BJ (cell line): Measurements from ENCODE around the gene FRMD3. TPM values are rescaled to one million over a fixed set of nuclear protein-coding genes. Genes with fewer than 3 reads are reported as not detected.

ENCODE experiments used
- CTCF ChIA-PET: fragments of 350-600 bp; formaldehyde crosslinking; extraction: SDS; loops from one replicate; lab custom pipeline; 2021; ENCODE audit warnings: antibody characterized with exemption, inconsistent platforms; lab: Yijun Ruan, JAX
- POLR2A ChIA-PET: fragments of 300-600 bp; sonication (Branson Sonifier 250); formaldehyde crosslinking; extraction: SDS; loops from one replicate; lab custom pipeline; 2021; ENCODE audit warnings: antibody characterized with exemption; lab: Charles Lee
- DNase-seq: peaks from one replicate; pipeline ENCODE4 v3.0.0-alpha.2; 2011; ENCODE audit warnings: low read depth
- H3K27me3 ChIP-seq: 2 replicates; pipeline ENCODE4 v1.6.0; 2011; ENCODE audit warnings: low read length; ENCODE audit not compliant: control insufficient read depth, insufficient read depth
- H3K36me3 ChIP-seq: 2 replicates; pipeline ENCODE4 v1.5.1; 2011; ENCODE audit warnings: low read length; ENCODE audit not compliant: control insufficient read depth, insufficient read depth
- H3K4me3 ChIP-seq: 2 replicates; pipeline ENCODE4 v1.5.1; 2011; ENCODE audit warnings: low read depth, mild to moderate bottlenecking, control low read depth, low read length
- CTCF ChIP-seq: IDR thresholded peaks from 2 replicates; pipeline ENCODE4 v1.5.1; 2011; ENCODE audit warnings: low read depth, mild to moderate bottlenecking, control low read depth, inconsistent platforms, low read length, moderate library complexity; ENCODE audit not compliant: insufficient read depth
- polyA plus RNA-seq: library from polyadenylated mRNA; depleted of rRNA; stranded (reverse); fragments of >200 nt; gene quantifications from 2 replicates; pipeline ENCODE4 v1.2.3, GENCODE V29; 2011

Gene FRMD3
- polyA plus RNA-seq, 1 experiment: 0.10 TPM

DNA sequence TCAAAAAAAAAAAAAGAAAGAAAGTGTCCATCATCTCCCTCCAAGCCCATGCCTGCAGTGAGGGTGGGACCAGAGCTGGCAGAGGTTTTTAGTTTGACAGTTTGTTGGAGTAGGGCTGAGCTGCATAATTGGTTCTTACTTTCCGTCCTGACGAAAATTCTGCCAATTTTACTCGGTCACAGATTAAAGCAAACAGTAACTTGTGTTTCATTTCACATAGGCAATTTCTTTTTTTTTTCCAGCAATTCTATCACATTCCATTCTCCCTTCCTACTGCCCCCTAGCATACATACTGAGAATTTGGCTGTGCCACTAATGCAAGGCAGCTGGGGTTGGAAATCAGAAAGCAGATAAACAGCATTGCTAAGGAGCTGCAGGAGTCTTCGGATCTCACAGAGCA, 132.4 kb downstream of the FRMD3 start:
- no peak for DNase-seq

GRCh38 chr9:83403527-83404238, 134.5 kb downstream of the FRMD3 start:
- ChIA-PET POLR2A (no interaction called here), CTCF (no interaction called here)
- DNase-seq: peak; percentile 25
- Histone ChIP-seq H3K36me3 (no peaks in the 10 kb centered on the region), H3K4me3 (no peak overlapping the region), H3K27me3 (no peaks in the 10 kb centered on the region)
- TF ChIP-seq CTCF: no peak

More for the DNA sequence above, 132.4 kb downstream of the FRMD3 start:
- no peak for TF ChIP-seq CTCF
- no peak overlapping the region for H3K4me3 ChIP-seq
- no peaks in the 10 kb centered on the region for H3K27me3 ChIP-seq
- ChIA-PET CTCF (interaction anchor here (1.1 kb wide), 1 partner anchor 12 kb away, joined by 4 read pairs; no protein-coding TSS in a partner anchor), POLR2A (no interaction called here)
- H3K36me3 ChIP-seq: no peaks in the 10 kb centered on the region

- ChIA-PET CTCF (no interaction called here), POLR2A (no interaction called here)
- Histone ChIP-seq H3K36me3 (no peaks in the 10 kb centered on the region), H3K4me3 (no peak overlapping the region), H3K27me3 (no peaks in the 10 kb centered on the region)
- no peak for DNase-seq
- no peak for TF ChIP-seq CTCF
Measured at GRCh38 chr9:83401328-83401900, 136.8 kb downstream of the FRMD3 start.

DNA sequence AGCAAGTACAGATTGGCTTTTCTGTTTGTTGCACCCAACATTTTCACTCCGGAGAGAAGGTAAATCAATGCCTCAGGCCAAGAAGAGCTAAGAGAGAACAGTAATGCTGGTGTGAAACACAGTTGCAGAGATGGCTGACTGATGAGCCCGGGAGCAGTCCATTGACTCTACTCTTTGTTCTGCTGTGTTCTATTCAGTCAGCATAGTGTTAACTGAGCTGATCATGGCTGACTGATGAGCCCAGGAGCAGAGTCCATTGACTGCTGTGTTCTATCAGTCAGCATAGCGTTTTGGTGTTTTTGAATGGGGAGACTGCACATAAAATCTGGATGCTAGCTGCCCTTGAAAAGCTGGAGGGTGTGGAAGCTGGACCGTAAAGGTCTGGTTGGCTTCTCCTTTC, 141.4 kb downstream of the FRMD3 start:
- DNase-seq: no peak
- ChIA-PET CTCF (interaction anchor here (0.6 kb wide), 1 partner anchor 196 kb away, joined by 3 read pairs; no protein-coding TSS in a partner anchor), POLR2A (no interaction called here)
- Histone ChIP-seq H3K36me3 (no peaks in the 10 kb centered on the region), H3K27me3 (no peaks in the 10 kb centered on the region), H3K4me3 (no peak overlapping the region)
- no peak for TF ChIP-seq CTCF

GRCh38 chr9:83396342-83396741, 141.9 kb downstream of the FRMD3 start:
- H3K4me3 ChIP-seq: no peak overlapping the region
- no peaks in the 10 kb centered on the region for H3K27me3 ChIP-seq
- POLR2A ChIA-PET: no interaction called here
- no peak for DNase-seq
- CTCF ChIA-PET: no interaction called here
- H3K36me3 ChIP-seq: no peaks in the 10 kb centered on the region
- no peak for TF ChIP-seq CTCF
